Inflammatory macrophage treated with lipopolysaccharide for 4 hours (primary cell): ENCODE results near the gene MYBPC1.
"Not testable (repeated sequence)": the region's sequence is repeated elsewhere in the genome, so short reads cannot be mapped to it uniquely, and the experiment has no call there.

Experiments
- DNase-seq: peaks from one replicate; pipeline ENCODE4 v3.0.0-alpha.2; 2020

MYBPC1 gene

GRCh38 chr12:101696251-101697196 is 101.8 kb downstream of the MYBPC1 start:
- peak; percentile 53 for DNase-seq

GRCh38 chr12:101697197-101697929 is 102.6 kb downstream of the MYBPC1 start, which contains the start of gene CHPT1:
TSS of gene CHPT1 (plus strand) at chr12:101697640. CDS start at chr12:101697862, 222 bp downstream.
- DNase-seq, result peak; percentile 48

GRCh38 chr12:101697930-101698799 is 103.4 kb downstream of the MYBPC1 start:
- peak; percentile 26 for DNase-seq

GRCh38 chr12:101698800-101699347 is 104.1 kb downstream of the MYBPC1 start:
- no peak for DNase-seq

GRCh38 chr12:101700299-101700820 is 105.6 kb downstream of the MYBPC1 start:
- DNase-seq, result no peak

GRCh38 chr12:101703487-101703886 is 108.7 kb downstream of the MYBPC1 start:
- no peak for DNase-seq

GRCh38 chr12:101706403-101706802 is 111.6 kb downstream of the MYBPC1 start:
- no peak for DNase-seq

GRCh38 chr12:101707131-101707782 is 112.5 kb downstream of the MYBPC1 start:
- no peak for DNase-seq

- no peak for DNase-seq
Measured at GRCh38 chr12:101710288-101710687, 115.5 kb downstream of the MYBPC1 start.

GRCh38 chr12:101713059-101713682 is 118.4 kb downstream of the MYBPC1 start:
- no peak for DNase-seq

GRCh38 chr12:101713930-101714329 is 119.2 kb downstream of the MYBPC1 start:
- DNase-seq, result no peak

- DNase-seq, result peak; percentile 35
Measured at GRCh38 chr12:101714877-101715444, 120.2 kb downstream of the MYBPC1 start.

GRCh38 chr12:101719566-101719965 is 124.8 kb downstream of the MYBPC1 start:
- no peak for DNase-seq

GRCh38 chr12:101720118-101720517 is 125.3 kb downstream of the MYBPC1 start:
- no peak for DNase-seq

GRCh38 chr12:101722392-101722791 is 127.6 kb downstream of the MYBPC1 start:
- no peak for DNase-seq

- no peak for DNase-seq
Measured at GRCh38 chr12:101727098-101727497, 132.3 kb downstream of the MYBPC1 start.

GRCh38 chr12:101729842-101730241 is 135.1 kb downstream of the MYBPC1 start:
- DNase-seq, result no peak

GRCh38 chr12:101732318-101732717 is 137.5 kb downstream of the MYBPC1 start:
- DNase-seq, result no peak

GRCh38 chr12:101733166-101733565 is 138.4 kb downstream of the MYBPC1 start:
- DNase-seq, result no peak

GRCh38 chr12:101734482-101734881 is 139.7 kb downstream of the MYBPC1 start:
- not testable (repeated sequence) for DNase-seq
